ENCODE data around the gene CIITA. TPM values are rescaled to one million over a fixed set of nuclear protein-coding genes. Genes with fewer than 3 reads are reported as not detected.

CIITA gene
- total and polyA plus RNA-seq, 9 donors: 0.98 to 3.7 (median 1.5) TPM

GRCh38 chr16:10978871-10979446 is 102.0 kb downstream of the CIITA start:
- 63% methylated on average over 8 of the region's 14 CpGs for WGBS (ENCODE audit: insufficient coverage)
- Histone ChIP-seq H3K4me3 (ENCODE audit: low read length) (no peak overlapping the region), H3K27ac (ENCODE audit: low read length) (peak overlapping the region; percentile 90), H3K9me3 (replicated peaks; ENCODE audit: control insufficient read depth, low read depth, low read length) (no peaks in the 10 kb centered on the region), H3K27me3 (ENCODE audit: control insufficient read depth, insufficient read depth, low read length) (no peaks in the 10 kb centered on the region), H3K36me3 (ENCODE audit: control insufficient read depth, insufficient read depth, low read length) (peaks cover 32% of the 10 kb centered on the region), H3K4me1 (ENCODE audit: control insufficient read depth, insufficient read depth, low read length) (peaks cover 59% of the 10 kb centered on the region)
- DNase-seq: no peak

- Histone ChIP-seq H3K36me3 (ENCODE audit: control insufficient read depth, insufficient read depth, low read length) (peaks cover 33% of the 10 kb centered on the region), H3K9me3 (replicated peaks; ENCODE audit: control insufficient read depth, low read depth, low read length) (no peaks in the 10 kb centered on the region), H3K4me1 (ENCODE audit: control insufficient read depth, insufficient read depth, low read length) (peaks cover 67% of the 10 kb centered on the region), H3K27ac (ENCODE audit: low read length) (peak overlapping the region; percentile 90), H3K4me3 (ENCODE audit: low read length) (no peak overlapping the region), H3K27me3 (ENCODE audit: control insufficient read depth, insufficient read depth, low read length) (no peaks in the 10 kb centered on the region)
- 19% methylated on average over 5 of the region's 19 CpGs for WGBS (ENCODE audit: insufficient coverage)
- peak; percentile 96 for DNase-seq
These were observed 103.0 kb downstream of the CIITA start for GRCh38 chr16:10979717-10980601.

GRCh38 chr16:10980813-10981212 is 103.8 kb downstream of the CIITA start:
- Histone ChIP-seq H3K27ac (ENCODE audit: low read length) (peak overlapping the region; percentile 90), H3K9me3 (replicated peaks; ENCODE audit: control insufficient read depth, low read depth, low read length) (no peaks in the 10 kb centered on the region), H3K27me3 (ENCODE audit: control insufficient read depth, insufficient read depth, low read length) (no peaks in the 10 kb centered on the region), H3K4me1 (ENCODE audit: control insufficient read depth, insufficient read depth, low read length) (peaks cover 67% of the 10 kb centered on the region), H3K4me3 (ENCODE audit: low read length) (no peak overlapping the region), H3K36me3 (ENCODE audit: control insufficient read depth, insufficient read depth, low read length) (peaks cover 33% of the 10 kb centered on the region)
- peak; percentile 65 for DNase-seq
- no CpG with 5 or more reads among the region's 3 CpGs for WGBS (ENCODE audit: insufficient coverage)

- Histone ChIP-seq H3K9me3 (replicated peaks; ENCODE audit: control insufficient read depth, low read depth, low read length) (no peaks in the 10 kb centered on the region), H3K4me3 (ENCODE audit: low read length) (no peak overlapping the region), H3K36me3 (ENCODE audit: control insufficient read depth, insufficient read depth, low read length) (peaks cover 30% of the 10 kb centered on the region), H3K27ac (ENCODE audit: low read length) (peak overlapping the region; percentile 86), H3K4me1 (ENCODE audit: control insufficient read depth, insufficient read depth, low read length) (peaks cover 63% of the 10 kb centered on the region), H3K27me3 (ENCODE audit: control insufficient read depth, insufficient read depth, low read length) (no peaks in the 10 kb centered on the region)
- WGBS (ENCODE audit: insufficient coverage): 100% methylated on average over 1 of the region's 4 CpGs
- DNase-seq: peak; percentile 47
These were observed 104.8 kb downstream of the CIITA start for GRCh38 chr16:10981697-10982216.

GRCh38 chr16:10982465-10983150 is 105.6 kb downstream of the CIITA start:
- no peaks in the 10 kb centered on the region for H3K9me3 ChIP-seq (replicated peaks; ENCODE audit: control insufficient read depth, low read depth, low read length)
- H3K27ac ChIP-seq (ENCODE audit: low read length): peak overlapping the region; percentile 86
- peaks cover 25% of the 10 kb centered on the region for H3K36me3 ChIP-seq (ENCODE audit: control insufficient read depth, insufficient read depth, low read length)

GRCh38 chr16:10983159-10983558 is 106.2 kb downstream of the CIITA start:
- peaks cover 53% of the 10 kb centered on the region for H3K4me1 ChIP-seq (ENCODE audit: control insufficient read depth, insufficient read depth, low read length)
- H3K27ac ChIP-seq (ENCODE audit: low read length): peak overlapping the region; percentile 86
- H3K9me3 ChIP-seq (replicated peaks; ENCODE audit: control insufficient read depth, low read depth, low read length): no peaks in the 10 kb centered on the region
- peaks cover 22% of the 10 kb centered on the region for H3K36me3 ChIP-seq (ENCODE audit: control insufficient read depth, insufficient read depth, low read length)
- WGBS (ENCODE audit: insufficient coverage): 74% methylated on average over 8 of the region's 8 CpGs
- no peak for DNase-seq
- no peaks in the 10 kb centered on the region for H3K27me3 ChIP-seq (ENCODE audit: control insufficient read depth, insufficient read depth, low read length)
- H3K4me3 ChIP-seq (ENCODE audit: low read length): no peak overlapping the region

More at GRCh38 chr16:10982465-10983150, 105.6 kb downstream of the CIITA start:
- no peaks in the 10 kb centered on the region for H3K27me3 ChIP-seq (ENCODE audit: control insufficient read depth, insufficient read depth, low read length)
- peak; percentile 94 for DNase-seq
- peaks cover 56% of the 10 kb centered on the region for H3K4me1 ChIP-seq (ENCODE audit: control insufficient read depth, insufficient read depth, low read length)
- no peak overlapping the region for H3K4me3 ChIP-seq (ENCODE audit: low read length)
- WGBS (ENCODE audit: insufficient coverage): 28% methylated on average over 9 of the region's 15 CpGs

- H3K36me3 ChIP-seq (ENCODE audit: control insufficient read depth, insufficient read depth, low read length): peaks cover 17% of the 10 kb centered on the region
- DNase-seq: peak; percentile 81
- no peaks in the 10 kb centered on the region for H3K27me3 ChIP-seq (ENCODE audit: control insufficient read depth, insufficient read depth, low read length)
- H3K4me3 ChIP-seq (ENCODE audit: low read length): no peak overlapping the region
- no peaks in the 10 kb centered on the region for H3K9me3 ChIP-seq (replicated peaks; ENCODE audit: control insufficient read depth, low read depth, low read length)
- H3K27ac ChIP-seq (ENCODE audit: low read length): peak overlapping the region; percentile 20
- WGBS (ENCODE audit: insufficient coverage): 93% methylated on average over 2 of the region's 6 CpGs
- peaks cover 41% of the 10 kb centered on the region for H3K4me1 ChIP-seq (ENCODE audit: control insufficient read depth, insufficient read depth, low read length)
These were observed 107.5 kb downstream of the CIITA start for GRCh38 chr16:10984509-10984908.

Other genes starting within 250 kb of the CIITA start
- 0.13 TPM for gene TEKT5, start 182.3 kb upstream of the CIITA start, total RNA-seq
- under 1 TPM in 4 of 8 donors, not detected in 4; 0.16 to 0.39 (median 0.20) TPM for gene TEKT5, start 182.3 kb upstream of the CIITA start, polyA plus RNA-seq (ENCODE audit: insufficient read depth in 1 of 8, insufficient read length in 8 of 8, low replicate concordance in 1 of 8)
- gene NUBP1, start 133.4 kb upstream of the CIITA start, total RNA-seq: 34.0 TPM
- 10 to 100 TPM; 27.0 to 33.5 (median 30.2) TPM for gene NUBP1, start 133.4 kb upstream of the CIITA start, polyA plus RNA-seq (ENCODE audit: insufficient read depth in 1 of 8, insufficient read length in 8 of 8, low replicate concordance in 1 of 8)
- 2.8 TPM for gene TVP23A, start 58.4 kb upstream of the CIITA start, total RNA-seq
- 1 to 10 TPM; 2.0 to 4.0 (median 3.0) TPM for gene TVP23A, start 58.4 kb upstream of the CIITA start, polyA plus RNA-seq (ENCODE audit: insufficient read depth in 1 of 8, insufficient read length in 8 of 8, low replicate concordance in 1 of 8)
- 50.4 TPM for gene DEXI, start 65.3 kb downstream of the CIITA start, total RNA-seq
- 10 to 100 TPM; 46.8 to 64.5 (median 54.6) TPM for gene DEXI, start 65.3 kb downstream of the CIITA start, polyA plus RNA-seq (ENCODE audit: insufficient read depth in 1 of 8, insufficient read length in 8 of 8, low replicate concordance in 1 of 8)
- gene CLEC16A, start 67.4 kb downstream of the CIITA start, total RNA-seq: 13.7 TPM
- gene CLEC16A, start 67.4 kb downstream of the CIITA start, polyA plus RNA-seq (ENCODE audit: insufficient read depth in 1 of 8, insufficient read length in 8 of 8, low replicate concordance in 1 of 8): 10 to 100 TPM; 11.5 to 18.3 (median 15.3) TPM

All from muscle of leg (tissue), 11 donors.